A673 (cell line): ENCODE data around the gene NRXN2. TPM values are rescaled to one million over a fixed set of nuclear protein-coding genes. Genes with fewer than 3 reads are reported as not detected.

ENCODE experiments used
- BruUV-seq: library from RNA; stranded (reverse); fragments of 400-500 nt; replicated peaks from 2 replicates; lab custom pipeline; 2021; lab: Mats Ljungman, UMichigan
- CTCF ChIA-PET: fragments of 300-600 bp; sonication (Branson Sonifier 250); formaldehyde crosslinking; loops from one replicate; lab custom pipeline; 2022; ENCODE audit warnings: antibody characterized with exemption; lab: Charles Lee
- POLR2A ChIA-PET: fragments of 300-600 bp; sonication (Branson Sonifier 250); formaldehyde crosslinking; loops from one replicate; lab custom pipeline; 2022; ENCODE audit warnings: antibody characterized with exemption; ENCODE audit not compliant: low non-redundant PET; lab: Charles Lee
- DNase-seq: peaks from one replicate; pipeline ENCODE4 v3.0.0-alpha.2; 2015; ENCODE audit warnings: low spot score
- H3K27ac ChIP-seq: fragments of 200-600 bp; sonication (generic); 2 replicates; pipeline ENCODE4 v1.5.1; 2016; ENCODE audit warnings: mixed run types, low read depth, mild to moderate bottlenecking, mixed read lengths, antibody characterized with exemption, low read length; ENCODE audit not compliant: poor library complexity, severe bottlenecking
- H3K27me3 ChIP-seq: fragments of 200-600 bp; sonication (generic); replicated peaks from 2 replicates; pipeline ENCODE4 v1.6.1; 2017; ENCODE audit warnings: mixed run types, low read depth, mild to moderate bottlenecking, mixed read lengths, antibody characterized with exemption, low read length; ENCODE audit not compliant: insufficient read depth, poor library complexity
- H3K36me3 ChIP-seq: fragments of 200-600 bp; sonication (generic); 2 replicates; pipeline ENCODE4 v1.6.1; 2016; ENCODE audit warnings: mixed run types, mild to moderate bottlenecking, mixed read lengths, antibody characterized with exemption, low read length; ENCODE audit not compliant: insufficient read depth, poor library complexity, severe bottlenecking
- H3K4me1 ChIP-seq: fragments of 200-600 bp; sonication (generic); 2 replicates; pipeline ENCODE4 v1.6.1; 2017; ENCODE audit warnings: mixed run types, mild to moderate bottlenecking, mixed read lengths, antibody characterized with exemption, low read length; ENCODE audit not compliant: insufficient read depth, poor library complexity, severe bottlenecking
- H3K4me3 ChIP-seq: fragments of 200-600 bp; sonication (generic); 2 replicates; pipeline ENCODE4 v1.5.1; 2016; ENCODE audit warnings: low read depth, mixed run types, mild to moderate bottlenecking, mixed read lengths, low read length; ENCODE audit not compliant: poor library complexity, severe bottlenecking
- H3K9me3 ChIP-seq: fragments of 200-600 bp; sonication (generic); 2 replicates; pipeline ENCODE4 v1.6.1; 2016; ENCODE audit warnings: mixed run types, low read depth, mild to moderate bottlenecking, mixed read lengths, antibody characterized with exemption, low read length; ENCODE audit not compliant: poor library complexity, severe bottlenecking
- CTCF ChIP-seq: fragments of 300-800, 200-600 bp; sonication (generic); conservative IDR thresholded peaks from 2 replicates; pipeline ENCODE4 v1.5.1; 2017; ENCODE audit warnings: low read depth, mild to moderate bottlenecking, antibody characterized with exemption, low read length, moderate library complexity, mixed read lengths
- EZH2 ChIP-seq: fragments of 200-600 bp; sonication (generic); IDR thresholded peaks from 2 replicates; pipeline ENCODE4 v1.6.1; 2017; ENCODE audit warnings: borderline replicate concordance, low read depth, mild to moderate bottlenecking, mixed read lengths, antibody characterized with exemption, low read length; ENCODE audit not compliant: poor library complexity, severe bottlenecking
- intact Hi-C: fragments of 100-400 bp; cut with micrococcal nuclease; formaldehyde crosslinking; loops from one replicate; pipeline ENCODE4 v1.10.0; 2022; ENCODE audit not compliant: unreplicated experiment
- total RNA-seq: library from RNA; stranded (reverse); gene quantifications from 2 replicates; pipeline ENCODE4 v1.2.3, GENCODE V29; 2021

Gene NRXN2
- total RNA-seq, 1 experiment from 2014 or later, result 5.0 TPM

- POLR2A ChIA-PET, result no interaction called here
- Histone ChIP-seq H3K4me3 (no peak overlapping the region), H3K27ac (no peak overlapping the region), H3K36me3 (no peaks in the 10 kb centered on the region), H3K9me3 (no peaks in the 10 kb centered on the region), H3K27me3 (no peaks in the 10 kb centered on the region), H3K4me1 (no peaks in the 10 kb centered on the region)
- DNase-seq, result no peak
- CTCF ChIA-PET, result no interaction called here
- intact Hi-C loops, result no loop called here
- TF ChIP-seq EZH2 (no peak), CTCF (no peak)
- BruUV-seq, result no TSS peak
Measured at GRCh38 chr11:64754919-64755662, 32.1 kb upstream of the NRXN2 start.

GRCh38 chr11:64754124-64754918 is 31.3 kb upstream of the NRXN2 start:
- no TSS peak for BruUV-seq
- CTCF ChIA-PET, result no interaction called here
- Histone ChIP-seq H3K4me3 (no peak overlapping the region), H3K36me3 (no peaks in the 10 kb centered on the region), H3K9me3 (no peaks in the 10 kb centered on the region), H3K27ac (no peak overlapping the region), H3K4me1 (no peaks in the 10 kb centered on the region), H3K27me3 (no peaks in the 10 kb centered on the region)
- no peak for DNase-seq
- intact Hi-C loops, result no loop called here
- TF ChIP-seq CTCF (no peak), EZH2 (no peak)
- POLR2A ChIA-PET, result interaction anchor here (0.6 kb wide), 1 partner anchor 348 kb away, joined by 3 read pairs; no protein-coding TSS in a partner anchor

- H3K9me3 ChIP-seq, result no peaks in the 10 kb centered on the region
- BruUV-seq, result no TSS peak
- H3K27me3 ChIP-seq, result no peaks in the 10 kb centered on the region
- no peak overlapping the region for H3K4me3 ChIP-seq
- intact Hi-C loops, result no loop called here
- H3K36me3 ChIP-seq, result no peaks in the 10 kb centered on the region
- no peak overlapping the region for H3K27ac ChIP-seq
- CTCF ChIA-PET, result no interaction called here
- no peak for TF ChIP-seq EZH2
- no peak for TF ChIP-seq CTCF
- no peak for DNase-seq
- POLR2A ChIA-PET, result interaction anchor here (0.6 kb wide), 1 partner anchor 349 kb away, joined by 3 read pairs; no protein-coding TSS in a partner anchor
- no peaks in the 10 kb centered on the region for H3K4me1 ChIP-seq
Measured at GRCh38 chr11:64753380-64754123, 30.6 kb upstream of the NRXN2 start.
